Psoas muscle (tissue), 8 donors: ENCODE measurements around the gene COL18A1. TPM values are rescaled to one million over a fixed set of nuclear protein-coding genes. Genes with fewer than 3 reads are reported as not detected.

Experiments
- ATAC-seq, 4 donors: fragments of 200-7000 bp; cut with Tn5 transposase; one replicate each; pipeline ENCODE4 v1.9.1; 2020; ENCODE audit warnings: moderate library complexity in 3 of 4, mild to moderate bottlenecking in 2 of 4
- DNase-seq, 2 donors: peaks; one replicate each; pipeline ENCODE4 v3.0.0-alpha.2; 2020
- H3K27ac ChIP-seq: fragments of 200-600 bp; one replicate; pipeline ENCODE4 v1.8.0; 2022
- H3K27me3 ChIP-seq, 3 donors: fragments of 200-600 bp in 1 of 3; one replicate each; pipeline versions ENCODE4 v1.6.1 to v1.8.0; 2013 to 2022; ENCODE audit warnings: low read length in 2 of 3, mild to moderate bottlenecking in 2 of 3, moderate library complexity in 1 of 3; ENCODE audit not compliant: insufficient read depth in 3 of 3
- H3K36me3 ChIP-seq, 2 donors: fragments of 200-600 bp in 1 of 2; one replicate each; pipeline versions ENCODE4 v1.6.1 to v1.8.0; 2013 to 2022; ENCODE audit warnings: low read depth in 1 of 2, mild to moderate bottlenecking in 1 of 2, moderate library complexity in 1 of 2; ENCODE audit not compliant: insufficient read depth in 1 of 2
- H3K4me1 ChIP-seq: fragments of 200-600 bp; one replicate; pipeline ENCODE4 v1.8.0; 2022
- H3K4me3 ChIP-seq: fragments of 200-600 bp; one replicate; pipeline ENCODE4 v1.8.0; 2022; ENCODE audit warnings: mild to moderate bottlenecking
- H3K9me3 ChIP-seq: fragments of 200-600 bp; one replicate; pipeline ENCODE4 v1.8.0; 2022
- WGBS, 3 donors: extraction: QIAGEN DNeasy Blood & Tissue Kit; methylation state at CpG; one replicate each; pipeline versions ENCODE4 v1.1.6 to v1.1.7; 2013; 5-methylcytosine and 5-hydroxymethylcytosine counted together
- intact Hi-C, 2 donors: fragments of 100-400 bp; cut with DNase I; formaldehyde crosslinking; loops; one replicate each; pipeline versions ENCODE4 v1.11.0 to v1.14.2; 2022
- polyA plus RNA-seq, 3 donors: library from polyadenylated mRNA; stranded (reverse); fragments of 200-250 nt; gene quantifications; one replicate each; pipeline ENCODE4 v1.2.3, GENCODE V29; 2013
- total RNA-seq, 4 donors: library from RNA; stranded (reverse); fragmentation: NEBNext Ultra II Directional in 2 of 4; extraction: Animal tissue kit (Norgen Biotek cat#: 25700) in 2 of 4; gene quantifications; one replicate each; pipeline versions ENCODE4 v1.2.1 to v1.2.4, GENCODE V29; 2021 to 2023
- TF ChIP-seq, protein P1 (sequence below): fragments of 200-600 bp; IDR thresholded peaks from one replicate; pipeline ENCODE4 v1.8.0; 2022; ENCODE audit warnings: antibody characterized with exemption
- donor health status: healthy with polysubstance abuse.
- donor health status: DM: no; HTN: no; CAD: no; lungs with moderate emphysema.
- donor health status: Bipolar disorder and iron deficiency.
- donor health status: healthy.
- donor health status: DM: yes; HTN: yes; CAD: no.
- donor health status: DM: no; HTN: no; CAD: no.
- donor health status: DM: no; HTN: no; CAD: no.
- donor health status: DM: yes; HTN: yes; CAD: no.

The COL18A1 gene
- total and polyA plus RNA-seq, 7 donors = 4.8 to 25.3 (median 12.1) TPM

DNA sequence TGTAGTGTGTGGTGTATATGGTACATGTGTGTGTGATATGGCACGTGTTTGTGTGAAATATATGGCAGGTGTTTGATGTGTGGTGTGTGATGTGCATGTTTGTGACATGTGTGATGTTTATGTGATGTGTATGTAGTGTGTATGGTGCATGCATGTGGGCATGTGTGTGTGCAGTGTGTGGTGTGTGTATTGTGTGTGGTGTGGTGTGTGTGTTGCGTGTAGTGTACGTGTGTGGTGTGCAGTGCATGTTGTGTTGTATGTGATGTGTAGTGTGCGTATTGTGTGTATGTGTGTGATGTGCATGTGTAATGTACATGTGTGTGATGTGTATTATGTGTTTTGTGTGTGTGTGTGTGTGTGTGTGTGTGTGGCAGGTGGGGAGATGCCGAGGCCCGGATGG lies 71.6 kb downstream of the COL18A1 start:
- intact Hi-C loops = no loop called here
- ATAC-seq = no peak
- TF ChIP-seq, protein P1, sequence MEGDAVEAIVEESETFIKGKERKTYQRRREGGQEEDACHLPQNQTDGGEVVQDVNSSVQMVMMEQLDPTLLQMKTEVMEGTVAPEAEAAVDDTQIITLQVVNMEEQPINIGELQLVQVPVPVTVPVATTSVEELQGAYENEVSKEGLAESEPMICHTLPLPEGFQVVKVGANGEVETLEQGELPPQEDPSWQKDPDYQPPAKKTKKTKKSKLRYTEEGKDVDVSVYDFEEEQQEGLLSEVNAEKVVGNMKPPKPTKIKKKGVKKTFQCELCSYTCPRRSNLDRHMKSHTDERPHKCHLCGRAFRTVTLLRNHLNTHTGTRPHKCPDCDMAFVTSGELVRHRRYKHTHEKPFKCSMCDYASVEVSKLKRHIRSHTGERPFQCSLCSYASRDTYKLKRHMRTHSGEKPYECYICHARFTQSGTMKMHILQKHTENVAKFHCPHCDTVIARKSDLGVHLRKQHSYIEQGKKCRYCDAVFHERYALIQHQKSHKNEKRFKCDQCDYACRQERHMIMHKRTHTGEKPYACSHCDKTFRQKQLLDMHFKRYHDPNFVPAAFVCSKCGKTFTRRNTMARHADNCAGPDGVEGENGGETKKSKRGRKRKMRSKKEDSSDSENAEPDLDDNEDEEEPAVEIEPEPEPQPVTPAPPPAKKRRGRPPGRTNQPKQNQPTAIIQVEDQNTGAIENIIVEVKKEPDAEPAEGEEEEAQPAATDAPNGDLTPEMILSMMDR = no peak
- Histone ChIP-seq H3K4me1 (no peaks in the 10 kb centered on the region), H3K9me3 (no peaks in the 10 kb centered on the region), H3K27ac (no peak overlapping the region), H3K36me3 (peaks cover 0 to 12% of the 10 kb centered on the region in 2 donors), H3K4me3 (no peak overlapping the region), H3K27me3 (peaks cover 0 to 21% (median 8%) of the 10 kb centered on the region in 3 donors)
- no peak for DNase-seq
- 96 to 98% (median 96%) methylated on average over 6 of the region's 6 CpGs for WGBS, 3 donors

DNA sequence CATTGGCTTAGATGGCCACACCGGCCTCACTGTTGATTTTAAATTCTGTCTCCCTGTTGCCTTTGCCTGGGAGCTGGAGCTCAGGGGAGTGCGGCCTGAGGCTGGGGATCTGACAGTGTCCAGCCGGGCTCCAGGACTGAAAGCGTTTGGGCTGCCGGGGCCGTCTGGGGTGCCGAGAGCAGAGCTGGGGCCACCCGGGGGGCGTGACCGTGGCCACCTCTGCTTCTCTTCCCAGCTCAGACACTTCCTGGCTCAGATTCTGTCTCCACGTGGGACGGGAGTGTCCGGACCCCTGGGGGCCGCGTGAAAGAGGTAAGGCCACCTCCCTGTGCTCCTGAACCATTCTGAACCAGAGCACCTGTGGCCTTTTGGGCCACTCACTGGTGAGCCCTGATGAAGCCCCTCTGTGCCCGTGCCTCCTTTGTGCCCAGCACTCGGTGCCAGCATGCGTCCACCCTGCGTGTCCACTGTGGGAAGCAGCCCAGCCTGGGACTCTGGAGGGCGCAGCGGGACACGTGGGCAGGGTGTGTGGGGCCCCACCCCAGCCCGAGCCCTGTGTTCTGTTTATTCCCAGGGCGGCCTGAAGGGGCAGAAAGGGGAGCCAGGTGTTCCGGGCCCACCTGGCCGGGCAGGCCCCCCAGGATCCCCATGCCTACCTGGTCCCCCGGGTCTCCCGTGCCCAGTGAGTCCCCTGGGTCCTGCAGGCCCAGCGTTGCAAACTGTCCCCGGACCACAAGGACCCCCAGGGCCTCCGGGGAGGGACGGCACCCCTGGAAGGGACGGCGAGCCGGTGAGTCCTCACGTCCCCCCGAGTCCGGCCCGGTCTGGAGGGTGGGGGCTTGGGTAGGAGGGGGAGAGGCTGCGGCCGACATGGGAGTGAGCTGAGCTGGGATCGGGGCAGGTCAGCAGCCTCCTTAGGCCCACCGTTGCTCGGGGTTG lies 72.5 kb downstream of the COL18A1 start:
- no peak overlapping the region for H3K4me3 ChIP-seq
- H3K27me3 ChIP-seq = peaks cover 0 to 18% (median 9%) of the 10 kb centered on the region in 3 donors
- no peaks in the 10 kb centered on the region for H3K4me1 ChIP-seq
- peaks cover 0 to 12% of the 10 kb centered on the region in 2 donors for H3K36me3 ChIP-seq
- intact Hi-C loops = no loop called here
- DNase-seq = peak in 1 of 2 donors; percentile 50
- WGBS, 3 donors = 81 to 84% (median 82%) methylated on average over 38 to 44 of the region's 44 CpGs
- no peaks in the 10 kb centered on the region for H3K9me3 ChIP-seq
- TF ChIP-seq, protein P1 = no peak
- ATAC-seq = peak in 1 of 4 donors; percentile 25
- H3K27ac ChIP-seq = no peak overlapping the region

- Histone ChIP-seq H3K4me1 (no peaks in the 10 kb centered on the region), H3K27me3 (peaks cover 0 to 10% (median 5%) of the 10 kb centered on the region in 3 donors), H3K4me3 (no peak overlapping the region), H3K27ac (no peak overlapping the region), H3K9me3 (no peaks in the 10 kb centered on the region), H3K36me3 (peaks cover 0 to 12% of the 10 kb centered on the region in 2 donors)
- DNase-seq (peak; percentile 70 to 75), ATAC-seq (peak in 3 of 4 donors; percentile 27 to 63 (median 52))
- TF ChIP-seq, protein P1 = peak; percentile 48
- 54 to 59% (median 54%) methylated on average over 32 of the region's 32 CpGs for WGBS, 3 donors
- intact Hi-C loops = no loop called here
Observed at GRCh38 chr21:45478115-45478801, 73.3 kb downstream of the COL18A1 start.

- Histone ChIP-seq H3K4me3 (no peak overlapping the region), H3K9me3 (no peaks in the 10 kb centered on the region), H3K36me3 (peaks cover 0 to 12% of the 10 kb centered on the region in 2 donors), H3K27ac (no peak overlapping the region), H3K27me3 (peaks cover 0 to 5% (median 2%) of the 10 kb centered on the region in 3 donors), H3K4me1 (no peaks in the 10 kb centered on the region)
- TF ChIP-seq, protein P1 = no peak
- DNase-seq (peak in 1 of 2 donors; percentile 48), ATAC-seq (no peak)
- intact Hi-C loops = no loop called here
- 89 to 92% (median 89%) methylated on average over 31 of the region's 31 CpGs for WGBS, 3 donors
Observed at GRCh38 chr21:45478816-45479669, 74.1 kb downstream of the COL18A1 start.
